K562 (cell line): Measurements from ENCODE around the gene ECSIT. TPM values are rescaled to one million over a fixed set of nuclear protein-coding genes. Genes with fewer than 3 reads are reported as not detected.

Experiments used
- CCAR2 ChIP-seq: fragments of 200-400 bp; formaldehyde crosslinking; IDR thresholded peaks from 2 replicates; pipeline ENCODE4 v1.6.1; 2017; ENCODE audit warnings: mild to moderate bottlenecking, low read depth, low read length
- KLF6 ChIP-seq: fragments of 250-450 bp; sonication (Bioruptor Pico); IDR thresholded peaks from 2 replicates; pipeline ENCODE4 v1.4.0; 2020; ENCODE audit warnings: mild to moderate bottlenecking, moderate library complexity, borderline replicate concordance
- MCM2 ChIP-seq: fragments of 450-650 bp; IDR thresholded peaks from 2 replicates; pipeline ENCODE4 v1.6.1; 2017; ENCODE audit warnings: low read depth, mild to moderate bottlenecking
- MITF ChIP-seq: IDR thresholded peaks from 2 replicates; pipeline ENCODE4 v1.6.1; 2014; ENCODE audit warnings: antibody characterized with exemption
- NFRKB ChIP-seq: fragments of 450-650 bp; IDR thresholded peaks from 2 replicates; pipeline ENCODE4 v1.6.1; 2016; ENCODE audit warnings: low read depth
- NR3C1 ChIP-seq: sonication (generic); formaldehyde crosslinking; IDR thresholded peaks from 2 replicates; pipeline ENCODE4 v1.8.1; 2022; ENCODE audit warnings: missing genetic modification reagents
- TEAD4 ChIP-seq, 2 experiments: sonication (generic) in 1 of 2; formaldehyde crosslinking in 1 of 2; IDR thresholded peaks; 2 replicates each; pipeline versions ENCODE4 v1.6.1 to v1.8.0; 2012 to 2022; ENCODE audit warnings: borderline replicate concordance in 1 of 2, inconsistent platforms in 1 of 2, low read length in 1 of 2, mild to moderate bottlenecking in 1 of 2, missing genetic modification reagents in 1 of 2
- TRIM28 ChIP-seq: fragments of 450-650 bp; IDR thresholded peaks from 2 replicates; pipeline ENCODE4 v1.6.1; 2017
- USF2 ChIP-seq: sonication (generic); formaldehyde crosslinking; IDR thresholded peaks from 2 replicates; pipeline ENCODE4 v1.5.0; 2020; ENCODE audit warnings: missing genetic modification reagents
- ZFP91 ChIP-seq: sonication (generic); formaldehyde crosslinking; IDR thresholded peaks from 2 replicates; pipeline ENCODE4 v1.8.0; 2022; ENCODE audit warnings: mild to moderate bottlenecking, missing genetic modification reagents
- polyA plus RNA-seq, 8 experiments: library from polyadenylated mRNA; depleted of rRNA in 4 of 8; stranded (reverse) in 5 of 8; unstranded in 3 of 8; fragments of >200 nt; fragmentation: Nextera tagmentation in 2 of 8; fragmentation: Illumina TruSeq in 1 of 8; extraction: Ambion mirVana in 2 of 8; extraction: Trizol in 1 of 8; gene quantifications; 2 replicates each; pipeline versions ENCODE4 v1.2.1 to v1.2.3, GENCODE V29; 2011 to 2014; ENCODE audit warnings: inconsistent platforms in 1 of 8, missing spikeins in 1 of 8
- total RNA-seq, 7 experiments: library from RNA; depleted of rRNA in 6 of 7; stranded (reverse); fragments of >200 nt in 6 of 7; fragmentation: Illumina TruSeq in 2 of 7; extraction: Trizol in 2 of 7; gene quantifications; 2 replicates each; pipeline versions ENCODE4 v1.2.1 to v1.2.3, GENCODE V29; 2011 to 2021; ENCODE audit warnings: low replicate concordance in 1 of 7
- TF ChIP-seq, protein P1 (sequence below): fragments of 250-450 bp; sonication (Bioruptor Pico); IDR thresholded peaks from 2 replicates; pipeline ENCODE4 v1.5.0; 2020; ENCODE audit warnings: mild to moderate bottlenecking

The ECSIT gene
- total and polyA plus RNA-seq, 9 of the 15 experiments (the other 6 are each of a cell fraction or from before 2014, with no cell fraction given): 1.1 to 82.5 (median 43.9) TPM

GRCh38 chr19:11519138-11519537 lies 9.8 kb downstream of the ECSIT start (continued):
- TF ChIP-seq MITF (no peak), TRIM28 (no peak), MCM2 (no peak), KLF6 (CRISPR knock-in tag) (no peak), NFRKB (no peak), TEAD4 (IDR thresholded peaks at IDR 0.05; ENCODE audit: low read length) (no peak), TEAD4 (CRISPR knock-in tag; IDR thresholded peaks at IDR 0.05; ENCODE audit: borderline replicate concordance) (no peak), USF2 (CRISPR knock-in tag) (no peak), NR3C1 (no peak), ZFP91 (CRISPR knock-in tag) (no peak), CCAR2 (no peak)
- TF ChIP-seq, protein P1, sequence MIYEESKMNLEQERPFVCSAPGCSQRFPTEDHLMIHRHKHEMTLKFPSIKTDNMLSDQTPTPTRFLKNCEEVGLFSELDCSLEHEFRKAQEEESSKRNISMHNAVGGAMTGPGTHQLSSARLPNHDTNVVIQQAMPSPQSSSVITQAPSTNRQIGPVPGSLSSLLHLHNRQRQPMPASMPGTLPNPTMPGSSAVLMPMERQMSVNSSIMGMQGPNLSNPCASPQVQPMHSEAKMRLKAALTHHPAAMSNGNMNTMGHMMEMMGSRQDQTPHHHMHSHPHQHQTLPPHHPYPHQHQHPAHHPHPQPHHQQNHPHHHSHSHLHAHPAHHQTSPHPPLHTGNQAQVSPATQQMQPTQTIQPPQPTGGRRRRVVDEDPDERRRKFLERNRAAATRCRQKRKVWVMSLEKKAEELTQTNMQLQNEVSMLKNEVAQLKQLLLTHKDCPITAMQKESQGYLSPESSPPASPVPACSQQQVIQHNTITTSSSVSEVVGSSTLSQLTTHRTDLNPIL (CRISPR knock-in tag): no peak
